HEK293T (cell line): Measurements from ENCODE around the gene PYHIN1.

Experiments used
- CTCF ChIA-PET: fragments of 350-600 bp; formaldehyde crosslinking; extraction: SDS; loops from one replicate; lab custom pipeline; 2021; ENCODE audit warnings: antibody characterized with exemption, inconsistent platforms; lab: Yijun Ruan, JAX
- POLR2A ChIA-PET: fragments of 350-600 bp; formaldehyde crosslinking; extraction: SDS; loops from one replicate; lab custom pipeline; 2020; ENCODE audit warnings: antibody characterized with exemption, inconsistent platforms; lab: Yijun Ruan, JAX
- DNase-seq: peaks from one replicate; pipeline ENCODE4 v3.0.0; 2012; ENCODE audit warnings: mixed read lengths; ENCODE audit errors: extremely low spot score
- ARNT ChIP-seq: fragments of 450-650 bp; IDR thresholded peaks from 2 replicates; pipeline ENCODE4 v1.6.1; 2017; ENCODE audit warnings: mild to moderate bottlenecking
- BHLHE40 ChIP-seq: fragments of 450-650 bp; IDR thresholded peaks from 2 replicates; pipeline ENCODE4 v1.6.1; 2016; ENCODE audit warnings: mild to moderate bottlenecking, moderate library complexity, borderline replicate concordance
- CTBP1 ChIP-seq: fragments of 450-650 bp; IDR thresholded peaks from 2 replicates; pipeline ENCODE4 v1.6.1; 2016; ENCODE audit warnings: borderline replicate concordance
- ELF4 ChIP-seq: fragments of 450-650 bp; IDR thresholded peaks from 2 replicates; pipeline ENCODE4 v1.6.1; 2017; ENCODE audit warnings: antibody characterized with exemption
- FOXA1 ChIP-seq: fragments of 450-650 bp; IDR thresholded peaks from 2 replicates; pipeline ENCODE4 v1.6.1; 2016; ENCODE audit warnings: mild to moderate bottlenecking
- FOXK2 ChIP-seq: fragments of 450-650 bp; IDR thresholded peaks from 2 replicates; pipeline ENCODE4 v1.6.1; 2016; ENCODE audit warnings: mild to moderate bottlenecking
- FOXM1 ChIP-seq: fragments of 450-650 bp; IDR thresholded peaks from 2 replicates; pipeline ENCODE4 v1.6.1; 2017; ENCODE audit warnings: mild to moderate bottlenecking, borderline replicate concordance
- HDGF ChIP-seq: fragments of 450-650 bp; IDR thresholded peaks from 2 replicates; pipeline ENCODE4 v1.6.1; 2017; ENCODE audit warnings: antibody characterized with exemption, borderline replicate concordance
- L3MBTL2 ChIP-seq: fragments of 450-650 bp; conservative IDR thresholded peaks from 2 replicates; pipeline ENCODE4 v1.6.1; 2016; ENCODE audit warnings: mild to moderate bottlenecking
- LEF1 ChIP-seq: fragments of 450-650 bp; IDR thresholded peaks from 2 replicates; pipeline ENCODE4 v1.6.1; 2017; ENCODE audit warnings: mild to moderate bottlenecking, borderline replicate concordance
- NFRKB ChIP-seq: fragments of 450-650 bp; IDR thresholded peaks from 2 replicates; pipeline ENCODE4 v1.6.1; 2016; ENCODE audit warnings: mild to moderate bottlenecking, moderate library complexity
- PKNOX1 ChIP-seq: fragments of 450-650 bp; IDR thresholded peaks from 2 replicates; pipeline ENCODE4 v1.6.1; 2016
- SP1 ChIP-seq: fragments of 450-650 bp; IDR thresholded peaks from 2 replicates; pipeline ENCODE4 v1.6.1; 2017
- SUZ12 ChIP-seq: fragments of 450-650 bp; IDR thresholded peaks from 2 replicates; pipeline ENCODE4 v1.6.1; 2016; ENCODE audit warnings: mild to moderate bottlenecking
- TARDBP ChIP-seq: fragments of 450-650 bp; IDR thresholded peaks from 2 replicates; pipeline ENCODE4 v1.6.1; 2016
- ZNF384 ChIP-seq: fragments of 450-650 bp; IDR thresholded peaks from 2 replicates; pipeline ENCODE4 v1.6.1; 2016

PYHIN1 gene

GRCh38 chr1:158930504-158930903, 848 bp upstream of the PYHIN1 start:
- TF ChIP-seq ZNF384 (no peak), FOXA1 (no peak), BHLHE40 (no peak), ELF4 (no peak), LEF1 (no peak), TARDBP (no peak), L3MBTL2 (no peak), PKNOX1 (no peak), ARNT (no peak), NFRKB (no peak), SUZ12 (no peak), SP1 (no peak), FOXM1 (no peak), CTBP1 (no peak), HDGF (no peak), FOXK2 (no peak)
- CTCF ChIA-PET = no interaction called here
- POLR2A ChIA-PET = no interaction called here
- DNase-seq = no peak

DNA sequence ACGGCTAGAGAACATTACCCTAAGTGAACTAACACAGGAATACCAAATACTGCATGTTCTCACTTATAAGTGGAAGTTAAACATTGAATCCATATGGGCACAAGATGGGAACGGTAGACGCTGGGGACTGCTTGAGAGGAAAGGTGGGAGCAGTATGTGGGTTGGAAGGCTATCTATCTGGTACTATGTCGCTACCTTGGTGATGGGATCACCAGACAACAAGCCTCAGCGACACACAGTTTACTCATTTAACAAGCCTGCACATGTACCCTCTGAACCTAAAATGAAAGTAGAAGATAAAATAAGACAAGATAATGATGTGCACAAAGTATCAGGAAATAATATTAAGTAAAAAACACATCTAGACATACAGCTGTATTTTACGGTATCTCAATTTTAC, 819 bp downstream of the PYHIN1 start:
- DNase-seq = no peak
- CTCF ChIA-PET = no interaction called here
- POLR2A ChIA-PET = no interaction called here
- no peak for TF ChIP-seq CTBP1
- TF ChIP-seq TARDBP = no peak
- no peak for TF ChIP-seq FOXM1
- TF ChIP-seq ARNT = no peak
- no peak for TF ChIP-seq ZNF384
- no peak for TF ChIP-seq FOXK2
- no peak for TF ChIP-seq SP1
- TF ChIP-seq BHLHE40 = no peak
- TF ChIP-seq ELF4 = no peak
- TF ChIP-seq LEF1 = no peak
- no peak for TF ChIP-seq NFRKB
- no peak for TF ChIP-seq HDGF
- no peak for TF ChIP-seq L3MBTL2

DNA sequence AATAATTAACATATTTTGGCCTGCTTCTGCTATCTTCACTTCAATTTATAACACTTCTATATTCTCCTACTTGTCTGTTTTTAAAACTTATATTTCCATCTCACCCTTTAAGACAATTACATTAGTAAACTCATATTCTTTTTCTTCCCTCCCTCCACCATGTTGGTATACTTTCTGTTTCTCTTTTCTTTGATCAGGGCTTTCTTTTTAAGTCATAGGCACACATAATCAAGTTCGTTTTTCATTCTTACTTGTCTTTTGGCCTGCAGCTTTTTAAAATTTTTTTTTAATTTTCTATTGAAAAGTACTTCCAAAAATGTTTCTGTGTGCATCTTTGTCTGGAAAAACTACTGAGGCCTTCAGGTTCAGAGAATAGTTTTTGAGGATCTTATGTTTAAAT, 2.3 kb downstream of the PYHIN1 start:
- ChIA-PET POLR2A (no interaction called here), CTCF (no interaction called here)
- DNase-seq = no peak
- TF ChIP-seq NFRKB = no peak
- TF ChIP-seq HDGF = no peak

- ChIA-PET CTCF (no interaction called here), POLR2A (no interaction called here)
- DNase-seq = no peak
- no peak for TF ChIP-seq LEF1
- TF ChIP-seq TARDBP = no peak
- no peak for TF ChIP-seq SP1
- TF ChIP-seq FOXM1 = no peak
- no peak for TF ChIP-seq SUZ12
- no peak for TF ChIP-seq PKNOX1
- no peak for TF ChIP-seq ZNF384
- no peak for TF ChIP-seq NFRKB
- TF ChIP-seq FOXK2 = no peak
- no peak for TF ChIP-seq CTBP1
- no peak for TF ChIP-seq FOXA1
- no peak for TF ChIP-seq ARNT
- TF ChIP-seq HDGF = no peak
- TF ChIP-seq L3MBTL2 = no peak
- TF ChIP-seq BHLHE40 = no peak
- no peak for TF ChIP-seq ELF4
Measured at GRCh38 chr1:158939180-158939579, 7.8 kb downstream of the PYHIN1 start.

GRCh38 chr1:158941317-158941716, 10.0 kb downstream of the PYHIN1 start:
- ChIA-PET CTCF (no interaction called here), POLR2A (no interaction called here)
- TF ChIP-seq ZNF384 = no peak
- DNase-seq = no peak

DNA sequence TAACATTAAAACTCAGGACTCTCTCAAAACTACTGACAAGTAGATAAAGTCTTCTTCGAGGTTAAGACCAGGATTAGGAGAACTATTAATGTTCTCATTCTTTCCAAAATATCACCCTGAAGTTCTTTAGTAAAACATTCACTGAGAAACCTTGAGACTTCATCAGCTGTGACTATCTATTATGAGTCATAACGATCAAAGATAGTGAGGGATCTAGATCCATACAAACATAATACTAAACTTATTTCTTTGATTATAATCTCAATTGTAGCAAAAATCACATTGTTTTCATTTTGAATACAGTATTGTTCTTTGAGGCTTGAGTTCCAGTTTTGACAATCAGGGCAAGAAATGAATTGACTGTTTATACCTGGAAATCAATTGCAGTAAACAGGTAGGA, 11.1 kb downstream of the PYHIN1 start:
- DNase-seq = no peak
- ChIA-PET CTCF (no interaction called here), POLR2A (no interaction called here)
- TF ChIP-seq ZNF384 = no peak
- no peak for TF ChIP-seq ARNT
- TF ChIP-seq BHLHE40 = no peak
- no peak for TF ChIP-seq FOXM1
- no peak for TF ChIP-seq FOXA1
- no peak for TF ChIP-seq ELF4
- TF ChIP-seq TARDBP = no peak
- TF ChIP-seq PKNOX1 = no peak
- TF ChIP-seq LEF1 = no peak

GRCh38 chr1:158943059-158943458, 11.7 kb downstream of the PYHIN1 start:
- CTCF ChIA-PET = no interaction called here
- TF ChIP-seq HDGF = no peak
- no peak for TF ChIP-seq ARNT
- no peak for TF ChIP-seq ELF4
- TF ChIP-seq TARDBP = no peak
- TF ChIP-seq BHLHE40 = no peak
- no peak for TF ChIP-seq ZNF384
- no peak for TF ChIP-seq FOXA1
- no peak for TF ChIP-seq FOXM1
- TF ChIP-seq PKNOX1 = no peak
- DNase-seq = no peak
- POLR2A ChIA-PET = no interaction called here
